A549 treated with RU486 at 1 μM for 4 hours (cell line): Measurements from ENCODE around the gene NPPA. TPM values are rescaled to one million over a fixed set of nuclear protein-coding genes. Genes with fewer than 3 reads are reported as not detected.

ENCODE experiments used
- total RNA-seq: library from RNA; stranded (reverse); fragments of 200-300 nt; extraction: Qiagen RNA extraction; gene quantifications from 5 replicates; pipeline ENCODE4 v1.2.3, GENCODE V29; 2022; ENCODE audit warnings: low read depth

The NPPA gene
- not detected in 5 replicates for total RNA-seq

GRCh38 chr1:11847667-11848372, at the start of gene NPPA:
NPPA (minus strand) TSS chr1:11847783; CDS start chr1:11847684, 99 bp downstream.

GRCh38 chr1:11858613-11858967, 11.0 kb upstream of the NPPA start, which contains the start of gene NPPB:
NPPB (minus strand) TSS chr1:11858945; CDS start chr1:11858833, 112 bp downstream.

GRCh38 chr1:11805422-11806306, 41.9 kb downstream of the NPPA start, which contains the start of the genes CLCN6 and MTHFR:
CLCN6 (plus strand) TSS chr1:11806191; CDS start chr1:11806263, 72 bp downstream.
MTHFR (minus strand) TSS chr1:11805964; CDS start chr1:11803116, 2,848 bp downstream.

Other genes starting within 250 kb of the NPPA start
- 6.0 to 11.7 TPM (median 9.1 TPM) in 5 replicates for gene FBXO2, start 193.4 kb downstream of the NPPA start, total RNA-seq
- gene FBXO44, start 192.9 kb downstream of the NPPA start, total RNA-seq: 12.2 to 19.0 TPM (median 16.6 TPM) in 5 replicates
- 5.9 to 9.3 TPM (median 8.2 TPM) in 5 replicates for gene FBXO6, start 183.6 kb downstream of the NPPA start, total RNA-seq
- 44.4 to 56.3 TPM (median 49.9 TPM) in 5 replicates for gene MAD2L2, start 166.6 kb downstream of the NPPA start, total RNA-seq
- 0.07 to 0.10 TPM (median 0.08 TPM) in 5 replicates for gene DRAXIN, start 156.1 kb downstream of the NPPA start, total RNA-seq
- gene AGTRAP, start 111.6 kb downstream of the NPPA start, total RNA-seq: 68.0 to 104 TPM (median 93.4 TPM) in 5 replicates
- gene C1orf167, start 85.6 kb downstream of the NPPA start, total RNA-seq: 0.05 TPM in 1 of 5 replicates, not detected in the others
- gene MTHFR, start 41.8 kb downstream of the NPPA start, total RNA-seq: 3.8 to 4.6 TPM (median 4.0 TPM) in 5 replicates
- gene CLCN6, start 41.6 kb downstream of the NPPA start, total RNA-seq: 4.9 to 5.9 TPM (median 5.4 TPM) in 5 replicates
- 0.56 TPM in 1 of 5 replicates, not detected in the others for gene NPPB, start 11.2 kb upstream of the NPPA start, total RNA-seq
- gene KIAA2013, start 78.6 kb upstream of the NPPA start, total RNA-seq: 28.3 to 50.7 TPM (median 45.7 TPM) in 5 replicates
- 72.3 to 83.5 TPM (median 81.5 TPM) in 5 replicates for gene PLOD1, start 86.9 kb upstream of the NPPA start, total RNA-seq
- 29.1 to 36.4 TPM (median 33.8 TPM) in 5 replicates for gene MFN2, start 132.7 kb upstream of the NPPA start, total RNA-seq
- 10.6 to 15.7 TPM (median 12.1 TPM) in 5 replicates for gene MIIP, start 171.7 kb upstream of the NPPA start, total RNA-seq
- 0.09 to 0.14 TPM (median 0.12 TPM) in 4 of 5 replicates, not detected in the other for gene TNFRSF8, start 215.5 kb upstream of the NPPA start, total RNA-seq